Prostate gland (tissue), 2 donors: ENCODE results near the gene MUSK. TPM values are rescaled to one million over a fixed set of nuclear protein-coding genes. Genes with fewer than 3 reads are reported as not detected.
"Not testable (repeated sequence)": the region's sequence is repeated elsewhere in the genome, so short reads cannot be mapped to it uniquely, and the experiment has no call there.

Experiments
- DNase-seq: peaks from one replicate; pipeline ENCODE4 v3.0.0-alpha.2; 2019; ENCODE audit warnings: low spot score
- H3K27ac ChIP-seq, 2 donors: fragments of 200-600 bp; sonication (generic); 2 replicates each; pipeline ENCODE4 v1.5.1; 2017 to 2019
- H3K27me3 ChIP-seq: fragments of 200-600 bp; sonication (generic); replicated peaks from 2 replicates; pipeline ENCODE4 v1.5.1; 2019; ENCODE audit not compliant: insufficient read depth
- H3K36me3 ChIP-seq, 2 donors: fragments of 200-600 bp; sonication (generic); 1 replicate in 1 of 2; 2 replicates in 1 of 2; pipeline versions ENCODE4 v1.5.1 to v1.8.1; 2017 to 2019
- H3K4me1 ChIP-seq: fragments of 200-600 bp; sonication (generic); replicated peaks from 2 replicates; pipeline ENCODE4 v1.5.1; 2019
- H3K4me3 ChIP-seq, 2 donors: fragments of 200-600 bp; sonication (generic); 2 replicates each; pipeline ENCODE4 v1.5.1; 2017 to 2019
- H3K9me3 ChIP-seq: fragments of 200-600 bp; sonication (generic); 2 replicates; pipeline ENCODE4 v1.5.1; 2017
- POLR2A ChIP-seq: fragments of 450-650 bp; IDR thresholded peaks from one replicate; pipeline ENCODE4 v1.6.1; 2016; ENCODE audit warnings: antibody characterized with exemption, mild to moderate bottlenecking
- POLR2AphosphoS5 ChIP-seq: sonication (generic); formaldehyde crosslinking; IDR thresholded peaks from one replicate; pipeline ENCODE4 v1.6.1; 2017; ENCODE audit warnings: antibody characterized with exemption
- WGBS: methylation state at CpG from one replicate; pipeline ENCODE4 v1.1.5; 2018; 5-methylcytosine and 5-hydroxymethylcytosine counted together
- intact Hi-C: fragments of 100-400 bp; cut with DNase I; formaldehyde crosslinking; loops from one replicate; pipeline ENCODE4 v1.14.2; 2022
- total RNA-seq, 2 donors: library from RNA; depleted of rRNA; stranded (reverse); fragments of >200 nt; gene quantifications; one replicate each; pipeline ENCODE4 v1.1.0, GENCODE V29; 2016
- TF ChIP-seq, protein P1 (sequence below), 4 experiments: fragments of 200-600 bp in 2 of 4; fragments of 450-650 bp in 2 of 4; sonication (generic) in 2 of 4; IDR thresholded peaks; 1 replicate in 3 of 4; 2 replicates in 1 of 4; pipeline ENCODE4 v1.5.1; 2016 to 2019; ENCODE audit warnings: antibody characterized with exemption in 4 of 4, mild to moderate bottlenecking in 2 of 4, moderate library complexity in 2 of 4

The MUSK gene
- total RNA-seq, 2 donors from 2014 or later = 0.64 to 7.6 TPM

DNA sequence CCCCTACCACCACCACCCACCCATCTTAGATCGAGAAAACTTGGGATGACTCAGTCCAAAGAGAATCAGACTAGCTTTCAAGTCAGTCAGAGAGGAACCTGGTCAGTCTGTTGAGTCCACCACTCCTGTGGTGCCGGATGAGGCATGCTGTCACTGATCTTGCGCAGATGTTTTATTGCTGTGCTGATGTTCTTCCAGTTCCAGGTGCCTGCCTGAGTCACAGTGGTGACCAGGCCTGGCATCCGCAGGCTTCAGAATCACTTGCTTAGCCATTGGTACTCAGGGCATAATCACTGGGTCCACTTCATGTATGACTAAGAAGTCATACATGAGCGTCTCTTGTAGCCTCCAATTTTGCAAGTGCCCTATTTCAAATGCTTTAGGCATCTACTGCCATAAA is 114.1 kb downstream of the MUSK start:
- no peaks in the 10 kb centered on the region for H3K4me1 ChIP-seq
- no peak for DNase-seq
- TF ChIP-seq, protein P1, sequence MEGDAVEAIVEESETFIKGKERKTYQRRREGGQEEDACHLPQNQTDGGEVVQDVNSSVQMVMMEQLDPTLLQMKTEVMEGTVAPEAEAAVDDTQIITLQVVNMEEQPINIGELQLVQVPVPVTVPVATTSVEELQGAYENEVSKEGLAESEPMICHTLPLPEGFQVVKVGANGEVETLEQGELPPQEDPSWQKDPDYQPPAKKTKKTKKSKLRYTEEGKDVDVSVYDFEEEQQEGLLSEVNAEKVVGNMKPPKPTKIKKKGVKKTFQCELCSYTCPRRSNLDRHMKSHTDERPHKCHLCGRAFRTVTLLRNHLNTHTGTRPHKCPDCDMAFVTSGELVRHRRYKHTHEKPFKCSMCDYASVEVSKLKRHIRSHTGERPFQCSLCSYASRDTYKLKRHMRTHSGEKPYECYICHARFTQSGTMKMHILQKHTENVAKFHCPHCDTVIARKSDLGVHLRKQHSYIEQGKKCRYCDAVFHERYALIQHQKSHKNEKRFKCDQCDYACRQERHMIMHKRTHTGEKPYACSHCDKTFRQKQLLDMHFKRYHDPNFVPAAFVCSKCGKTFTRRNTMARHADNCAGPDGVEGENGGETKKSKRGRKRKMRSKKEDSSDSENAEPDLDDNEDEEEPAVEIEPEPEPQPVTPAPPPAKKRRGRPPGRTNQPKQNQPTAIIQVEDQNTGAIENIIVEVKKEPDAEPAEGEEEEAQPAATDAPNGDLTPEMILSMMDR (IDR thresholded peaks at IDR 0.05) = no peak
- TF ChIP-seq POLR2AphosphoS5 = no peak
- TF ChIP-seq POLR2A = no peak
- H3K36me3 ChIP-seq = no peaks in the 10 kb centered on the region
- H3K9me3 ChIP-seq = no peaks in the 10 kb centered on the region
- no peak overlapping the region for H3K4me3 ChIP-seq
- H3K27me3 ChIP-seq = no peaks in the 10 kb centered on the region
- no peak overlapping the region for H3K27ac ChIP-seq
- intact Hi-C loops = no loop called here
- WGBS = 97% methylated on average over 5 of the region's 5 CpGs

DNA sequence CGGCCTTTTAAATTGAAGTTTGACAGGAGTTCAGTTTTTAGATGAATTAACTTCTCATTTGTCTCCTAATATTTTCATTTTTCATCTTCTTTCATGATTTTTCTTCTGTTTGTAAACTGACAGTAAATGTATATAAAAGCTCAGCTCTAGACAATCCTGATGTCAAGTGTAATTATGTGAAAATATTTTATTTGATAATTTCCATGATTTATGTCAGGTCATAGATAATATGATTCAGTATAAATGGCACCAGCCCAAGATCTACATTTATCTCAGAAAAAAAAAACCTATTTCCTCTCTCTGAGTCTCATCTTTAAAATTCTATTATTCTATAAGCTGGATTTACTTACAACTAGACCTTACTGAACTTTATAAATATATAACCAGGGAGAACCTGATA is 115.7 kb downstream of the MUSK start:
- Histone ChIP-seq H3K9me3 (no peaks in the 10 kb centered on the region), H3K4me1 (no peaks in the 10 kb centered on the region)
- 81% methylated on average over 1 of the region's 1 CpG for WGBS

DNA sequence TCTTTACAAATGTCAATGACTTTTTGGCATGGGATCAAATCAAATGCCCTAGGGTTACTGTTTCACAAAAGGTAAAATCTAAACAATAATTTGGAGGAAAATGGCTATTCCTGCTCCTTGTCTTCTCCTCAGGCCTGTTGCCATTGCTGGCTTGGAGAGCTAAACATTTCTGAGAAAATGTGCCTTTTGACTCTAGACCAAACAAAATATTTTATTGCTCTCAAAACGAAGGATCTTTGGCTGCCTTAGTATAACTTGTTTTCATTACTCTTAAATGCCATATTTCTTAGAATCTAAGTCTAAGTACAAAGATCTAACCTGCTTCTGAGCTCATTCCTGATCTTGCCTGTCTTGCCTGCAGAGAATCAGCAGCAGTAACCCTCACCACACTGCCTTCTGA is 116.6 kb downstream of the MUSK start:
- H3K36me3 ChIP-seq = no peaks in the 10 kb centered on the region
- intact Hi-C loops = no loop called here
- WGBS = 7% methylated on average over 1 of the region's 1 CpG

More for the DNA sequence above, 115.7 kb downstream of the MUSK start:
- no peaks in the 10 kb centered on the region for H3K27me3 ChIP-seq
- intact Hi-C loops = no loop called here
- no peak overlapping the region for H3K4me3 ChIP-seq
- H3K36me3 ChIP-seq = no peaks in the 10 kb centered on the region
- TF ChIP-seq, protein P1 (IDR thresholded peaks at IDR 0.05) = no peak
- TF ChIP-seq POLR2A (no peak), POLR2AphosphoS5 (no peak)
- no peak overlapping the region for H3K27ac ChIP-seq
- DNase-seq = no peak

DNA sequence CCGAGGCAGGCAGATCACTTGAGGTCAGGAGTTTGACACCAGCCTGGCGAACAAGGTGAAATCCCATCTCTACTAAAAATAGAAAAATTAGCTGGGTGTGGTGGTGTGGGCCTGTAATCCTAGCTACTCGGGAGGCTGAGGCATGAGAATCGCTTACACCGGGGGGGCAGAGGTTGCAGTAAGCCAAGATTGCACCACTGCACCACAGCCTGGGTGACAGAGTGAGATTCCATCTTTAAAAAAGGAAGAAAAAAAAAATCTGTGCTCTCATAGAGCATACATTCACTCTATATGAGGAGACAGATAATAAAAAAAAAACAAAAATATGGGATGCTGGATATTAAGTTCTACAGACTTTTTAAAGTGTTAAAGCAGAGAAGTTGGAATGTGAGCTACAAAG is 119.8 kb downstream of the MUSK start:
- H3K27ac ChIP-seq, H3K4me3 ChIP-seq, intact Hi-C loops, H3K36me3 ChIP-seq, H3K27me3 ChIP-seq, H3K9me3 ChIP-seq, DNase-seq, H3K4me1 ChIP-seq: not testable (repeated sequence)
- WGBS = 96% methylated on average over 5 of the region's 5 CpGs

More for the DNA sequence above, 116.6 kb downstream of the MUSK start:
- H3K4me3 ChIP-seq = no peak overlapping the region
- no peaks in the 10 kb centered on the region for H3K9me3 ChIP-seq
- no peak for TF ChIP-seq POLR2A
- no peak for TF ChIP-seq POLR2AphosphoS5
- TF ChIP-seq, protein P1 (IDR thresholded peaks at IDR 0.05) = no peak
- no peaks in the 10 kb centered on the region for H3K27me3 ChIP-seq
- H3K4me1 ChIP-seq = no peaks in the 10 kb centered on the region
- DNase-seq = no peak
- H3K27ac ChIP-seq = no peak overlapping the region

DNA sequence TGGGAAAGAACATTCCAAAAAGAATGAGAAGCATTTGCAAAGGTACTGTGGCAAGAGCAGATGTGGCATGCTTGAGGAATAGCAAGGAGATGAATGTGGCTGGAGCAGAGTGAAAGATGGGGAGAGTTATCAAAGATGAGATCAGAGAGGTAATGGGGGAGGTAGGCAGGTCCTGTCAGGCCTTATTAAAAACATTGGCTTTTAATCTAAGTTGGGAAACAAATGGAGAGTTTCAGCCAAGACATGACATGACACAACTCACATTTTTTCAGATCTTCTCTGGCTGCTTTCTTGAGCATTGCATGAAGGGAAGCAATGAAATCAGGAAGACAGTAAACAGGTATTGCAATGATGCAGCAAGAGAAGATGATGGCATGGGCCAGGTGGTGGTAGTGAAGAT is 120.3 kb downstream of the MUSK start:
- Histone ChIP-seq H3K9me3 (no peaks in the 10 kb centered on the region), H3K27ac (no peak overlapping the region), H3K4me1 (no peaks in the 10 kb centered on the region), H3K4me3 (no peak overlapping the region), H3K36me3 (no peaks in the 10 kb centered on the region), H3K27me3 (no peaks in the 10 kb centered on the region)
- intact Hi-C loops = no loop called here
- no peak for TF ChIP-seq POLR2AphosphoS5
- TF ChIP-seq, protein P1 (IDR thresholded peaks at IDR 0.05) = no peak
- DNase-seq = no peak
